SK-N-SH treated with all-trans-retinoic acid at 6 μM for 48 hours (cell line): ENCODE measurements around the gene FOXC1.

Source experiments
- ATAC-seq: fragments of 200-7000 bp; cut with Tn5 transposase; 3 replicates; pipeline ENCODE4 v1.9.1; 2020; ENCODE audit warnings: mild to moderate bottlenecking, moderate library complexity
- ARNTL ChIP-seq: fragments of 450-650 bp; formaldehyde crosslinking; IDR thresholded peaks from 2 replicates; pipeline ENCODE4 v1.5.0; 2020; ENCODE audit warnings: low read depth, mild to moderate bottlenecking, moderate library complexity, borderline replicate concordance
- CSDC2 ChIP-seq: fragments of 250-450 bp; sonication (Bioruptor Pico); IDR thresholded peaks from 2 replicates; pipeline ENCODE4 v1.5.0; 2020; ENCODE audit warnings: mild to moderate bottlenecking, moderate library complexity
- ESRRG ChIP-seq: fragments of 250-450 bp; sonication (Bioruptor Pico); IDR thresholded peaks from 2 replicates; pipeline ENCODE4 v1.6.1; 2021; ENCODE audit warnings: mild to moderate bottlenecking
- GLIS3 ChIP-seq: fragments of 250-450 bp; sonication (Bioruptor Pico); IDR thresholded peaks from 2 replicates; pipeline ENCODE4 v1.5.0; 2020; ENCODE audit warnings: mild to moderate bottlenecking, moderate library complexity
- ISL1 ChIP-seq: fragments of 250-450 bp; sonication (Bioruptor Pico); IDR thresholded peaks from 2 replicates; pipeline ENCODE4 v2.1.2; 2022; ENCODE audit warnings: mild to moderate bottlenecking, moderate library complexity
- OSR1 ChIP-seq: fragments of 250-450 bp; sonication (Bioruptor Pico); IDR thresholded peaks from 2 replicates; pipeline ENCODE4 v1.8.0; 2022; ENCODE audit warnings: moderate library complexity, mild to moderate bottlenecking, inconsistent platforms
- PATZ1 ChIP-seq: fragments of 250-450 bp; sonication (Bioruptor Pico); IDR thresholded peaks from 2 replicates; pipeline ENCODE4 v1.8.0; 2020; ENCODE audit warnings: mild to moderate bottlenecking, moderate library complexity, borderline replicate concordance
- POU6F1 ChIP-seq: fragments of 250-450 bp; sonication (Bioruptor Pico); IDR thresholded peaks from 2 replicates; pipeline ENCODE4 v1.8.0; 2021; ENCODE audit warnings: low read depth, mild to moderate bottlenecking, moderate library complexity, borderline replicate concordance
- RARB ChIP-seq: fragments of 250-450 bp; sonication (Bioruptor Pico); IDR thresholded peaks from 2 replicates; pipeline ENCODE4 v1.8.0; 2021; ENCODE audit warnings: mild to moderate bottlenecking, moderate library complexity
- SNAI2 ChIP-seq: fragments of 250-450 bp; sonication (Bioruptor Pico); IDR thresholded peaks from 2 replicates; pipeline ENCODE4 v1.5.0; 2020; ENCODE audit warnings: mild to moderate bottlenecking, moderate library complexity
- TCF4 ChIP-seq: fragments of 250-450 bp; sonication (Bioruptor Pico); IDR thresholded peaks from 2 replicates; pipeline ENCODE4 v1.8.0; 2021; ENCODE audit warnings: mild to moderate bottlenecking, moderate library complexity, borderline replicate concordance
- TOX ChIP-seq: fragments of 250-450 bp; sonication (Bioruptor Pico); IDR thresholded peaks from 2 replicates; pipeline ENCODE4 v1.8.0; 2021; ENCODE audit warnings: mild to moderate bottlenecking, moderate library complexity, borderline replicate concordance
- ZC3H10 ChIP-seq: fragments of 250-450 bp; sonication (Bioruptor Pico); IDR thresholded peaks from 2 replicates; pipeline ENCODE4 v1.5.1; 2021; ENCODE audit warnings: mild to moderate bottlenecking, moderate library complexity
- ZFP3 ChIP-seq: fragments of 250-450 bp; sonication (Bioruptor Pico); IDR thresholded peaks from 2 replicates; pipeline ENCODE4 v1.5.0; 2020; ENCODE audit warnings: mild to moderate bottlenecking, moderate library complexity
- ZFP30 ChIP-seq: fragments of 450-650 bp; formaldehyde crosslinking; IDR thresholded peaks from 2 replicates; pipeline ENCODE4 v1.5.0; 2022; ENCODE audit warnings: mild to moderate bottlenecking, moderate library complexity
- ZNF565 ChIP-seq: fragments of 450-650 bp; formaldehyde crosslinking; conservative IDR thresholded peaks from 2 replicates; pipeline ENCODE4 v1.5.0; 2020; ENCODE audit warnings: low read depth, mild to moderate bottlenecking, moderate library complexity
- ZNF70 ChIP-seq: fragments of 450-650 bp; formaldehyde crosslinking; IDR thresholded peaks from 2 replicates; pipeline ENCODE4 v1.5.0; 2020; ENCODE audit warnings: mild to moderate bottlenecking, moderate library complexity
- ZNF8 ChIP-seq: fragments of 450-650 bp; formaldehyde crosslinking; IDR thresholded peaks from 2 replicates; pipeline ENCODE4 v1.5.0; 2020; ENCODE audit warnings: mild to moderate bottlenecking, moderate library complexity
- TF ChIP-seq, protein P1 (sequence below): fragments of 250-450 bp; sonication (Bioruptor Pico); IDR thresholded peaks from 2 replicates; pipeline ENCODE4 v1.5.1; 2020; ENCODE audit warnings: low read depth, mild to moderate bottlenecking, moderate library complexity
- TF ChIP-seq, protein P2 (sequence below): fragments of 250-450 bp; sonication (Bioruptor Pico); IDR thresholded peaks from 2 replicates; pipeline ENCODE4 v1.5.0; 2020; ENCODE audit warnings: mild to moderate bottlenecking, moderate library complexity

The FOXC1 gene

GRCh38 chr6:1575210-1576041 lies 34.3 kb upstream of the FOXC1 start (continued):
- TF ChIP-seq PATZ1 (no peak), ESRRG (no peak), SNAI2 (no peak), ZNF70 (CRISPR knock-in tag) (no peak)

GRCh38 chr6:1576166-1576565 lies 33.5 kb upstream of the FOXC1 start:
- no peak for ATAC-seq
- TF ChIP-seq ZC3H10 (CRISPR knock-in tag) (no peak), ZNF565 (CRISPR knock-in tag) (no peak), ESRRG (no peak), TCF4 (CRISPR knock-in tag) (no peak), RARB (CRISPR knock-in tag) (no peak), OSR1 (CRISPR knock-in tag) (no peak), SNAI2 (no peak)

GRCh38 chr6:1576711-1577110 lies 33.0 kb upstream of the FOXC1 start:
- TF ChIP-seq POU6F1 (no peak), GLIS3 (CRISPR knock-in tag) (no peak), ZNF8 (CRISPR knock-in tag) (no peak), ZNF70 (CRISPR knock-in tag) (no peak), ZC3H10 (CRISPR knock-in tag) (no peak), RARB (CRISPR knock-in tag) (no peak), ARNTL (CRISPR knock-in tag) (no peak), ISL1 (CRISPR knock-in tag) (no peak), PATZ1 (no peak)
- TF ChIP-seq, protein P1, sequence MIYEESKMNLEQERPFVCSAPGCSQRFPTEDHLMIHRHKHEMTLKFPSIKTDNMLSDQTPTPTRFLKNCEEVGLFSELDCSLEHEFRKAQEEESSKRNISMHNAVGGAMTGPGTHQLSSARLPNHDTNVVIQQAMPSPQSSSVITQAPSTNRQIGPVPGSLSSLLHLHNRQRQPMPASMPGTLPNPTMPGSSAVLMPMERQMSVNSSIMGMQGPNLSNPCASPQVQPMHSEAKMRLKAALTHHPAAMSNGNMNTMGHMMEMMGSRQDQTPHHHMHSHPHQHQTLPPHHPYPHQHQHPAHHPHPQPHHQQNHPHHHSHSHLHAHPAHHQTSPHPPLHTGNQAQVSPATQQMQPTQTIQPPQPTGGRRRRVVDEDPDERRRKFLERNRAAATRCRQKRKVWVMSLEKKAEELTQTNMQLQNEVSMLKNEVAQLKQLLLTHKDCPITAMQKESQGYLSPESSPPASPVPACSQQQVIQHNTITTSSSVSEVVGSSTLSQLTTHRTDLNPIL = no peak

GRCh38 chr6:1577146-1577680 lies 32.5 kb upstream of the FOXC1 start:
- no peak for ATAC-seq
- TF ChIP-seq ARNTL (CRISPR knock-in tag) = no peak
- TF ChIP-seq CSDC2 (CRISPR knock-in tag) = no peak
- no peak for TF ChIP-seq ZFP3
- TF ChIP-seq TOX (CRISPR knock-in tag) = no peak
- TF ChIP-seq ZNF565 (CRISPR knock-in tag) = no peak
- TF ChIP-seq TCF4 (CRISPR knock-in tag) = no peak
- TF ChIP-seq ESRRG = no peak
- TF ChIP-seq ZC3H10 (CRISPR knock-in tag) = no peak
- no peak for TF ChIP-seq OSR1 (CRISPR knock-in tag)
- TF ChIP-seq, protein P2, sequence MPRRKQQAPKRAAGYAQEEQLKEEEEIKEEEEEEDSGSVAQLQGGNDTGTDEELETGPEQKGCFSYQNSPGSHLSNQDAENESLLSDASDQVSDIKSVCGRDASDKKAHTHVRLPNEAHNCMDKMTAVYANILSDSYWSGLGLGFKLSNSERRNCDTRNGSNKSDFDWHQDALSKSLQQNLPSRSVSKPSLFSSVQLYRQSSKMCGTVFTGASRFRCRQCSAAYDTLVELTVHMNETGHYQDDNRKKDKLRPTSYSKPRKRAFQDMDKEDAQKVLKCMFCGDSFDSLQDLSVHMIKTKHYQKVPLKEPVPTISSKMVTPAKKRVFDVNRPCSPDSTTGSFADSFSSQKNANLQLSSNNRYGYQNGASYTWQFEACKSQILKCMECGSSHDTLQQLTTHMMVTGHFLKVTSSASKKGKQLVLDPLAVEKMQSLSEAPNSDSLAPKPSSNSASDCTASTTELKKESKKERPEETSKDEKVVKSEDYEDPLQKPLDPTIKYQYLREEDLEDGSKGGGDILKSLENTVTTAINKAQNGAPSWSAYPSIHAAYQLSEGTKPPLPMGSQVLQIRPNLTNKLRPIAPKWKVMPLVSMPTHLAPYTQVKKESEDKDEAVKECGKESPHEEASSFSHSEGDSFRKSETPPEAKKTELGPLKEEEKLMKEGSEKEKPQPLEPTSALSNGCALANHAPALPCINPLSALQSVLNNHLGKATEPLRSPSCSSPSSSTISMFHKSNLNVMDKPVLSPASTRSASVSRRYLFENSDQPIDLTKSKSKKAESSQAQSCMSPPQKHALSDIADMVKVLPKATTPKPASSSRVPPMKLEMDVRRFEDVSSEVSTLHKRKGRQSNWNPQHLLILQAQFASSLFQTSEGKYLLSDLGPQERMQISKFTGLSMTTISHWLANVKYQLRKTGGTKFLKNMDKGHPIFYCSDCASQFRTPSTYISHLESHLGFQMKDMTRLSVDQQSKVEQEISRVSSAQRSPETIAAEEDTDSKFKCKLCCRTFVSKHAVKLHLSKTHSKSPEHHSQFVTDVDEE (CRISPR knock-in tag) = no peak
- TF ChIP-seq GLIS3 (CRISPR knock-in tag) = no peak
- no peak for TF ChIP-seq ZFP30
- no peak for TF ChIP-seq POU6F1
- no peak for TF ChIP-seq PATZ1
- TF ChIP-seq ISL1 (CRISPR knock-in tag) = no peak
- TF ChIP-seq SNAI2 = no peak

More at GRCh38 chr6:1576711-1577110, 33.0 kb upstream of the FOXC1 start:
- no peak for ATAC-seq
